Liver (tissue), 9 donors: Measurements from ENCODE around the gene RHEX. TPM values are rescaled to one million over a fixed set of nuclear protein-coding genes. Genes with fewer than 3 reads are reported as not detected.

Experiments used
- DNase-seq: peaks from one replicate; pipeline ENCODE4 v3.0.0-alpha.2; 2017; ENCODE audit warnings: low spot score
- H3K27ac ChIP-seq, 2 donors: one replicate each; pipeline ENCODE4 v1.7.0; 2013; ENCODE audit warnings: inconsistent platforms in 2 of 2, low read length in 2 of 2, control low read depth in 1 of 2, low read depth in 1 of 2, mild to moderate bottlenecking in 1 of 2
- H3K27me3 ChIP-seq, 4 donors: one replicate each; pipeline versions ENCODE4 v1.6.1 to v1.7.0; 2013; ENCODE audit warnings: low read length in 3 of 4, inconsistent platforms in 1 of 4, mild to moderate bottlenecking in 1 of 4, moderate library complexity in 1 of 4; ENCODE audit not compliant: control insufficient read depth in 4 of 4, insufficient read depth in 4 of 4
- H3K36me3 ChIP-seq, 4 donors: one replicate each; pipeline versions ENCODE4 v1.6.1 to v1.7.0; 2013; ENCODE audit warnings: low read length in 3 of 4, mild to moderate bottlenecking in 3 of 4, low read depth in 1 of 4, moderate library complexity in 1 of 4; ENCODE audit not compliant: control insufficient read depth in 4 of 4, insufficient read depth in 3 of 4
- H3K4me1 ChIP-seq, 4 donors: one replicate each; pipeline versions ENCODE4 v1.6.1 to v1.7.0; 2013; ENCODE audit warnings: low read length in 3 of 4, mild to moderate bottlenecking in 3 of 4, moderate library complexity in 1 of 4; ENCODE audit not compliant: control insufficient read depth in 4 of 4, insufficient read depth in 4 of 4
- H3K4me3 ChIP-seq, 3 donors: one replicate each; pipeline versions ENCODE4 v1.6.1 to v1.7.0; 2013; ENCODE audit warnings: low read length in 3 of 3, control low read depth in 1 of 3, low read depth in 1 of 3, mild to moderate bottlenecking in 1 of 3
- H3K9ac ChIP-seq, 2 donors: one replicate each; pipeline ENCODE4 v1.7.0; 2013; ENCODE audit warnings: low read length in 2 of 2, mild to moderate bottlenecking in 2 of 2, moderate library complexity in 2 of 2, control low read depth in 1 of 2, low read depth in 1 of 2
- H3K9me3 ChIP-seq, 4 donors: one replicate each; pipeline versions ENCODE4 v1.6.1 to v1.7.0; 2013; ENCODE audit warnings: low read length in 3 of 4; ENCODE audit not compliant: control insufficient read depth in 4 of 4
- FOXA1 ChIP-seq: IDR thresholded peaks from 2 replicates; pipeline ENCODE4 v1.6.1; 2016; ENCODE audit warnings: antibody characterized with exemption
- FOXA2 ChIP-seq: IDR thresholded peaks from 2 replicates; pipeline ENCODE4 v1.6.1; 2016; ENCODE audit warnings: antibody characterized with exemption
- GABPA ChIP-seq, 2 donors: IDR thresholded peaks in 1 of 2; conservative IDR thresholded peaks in 1 of 2; 2 replicates each; pipeline ENCODE4 v1.6.1; 2016; ENCODE audit warnings: antibody characterized with exemption in 2 of 2, mild to moderate bottlenecking in 1 of 2, moderate library complexity in 1 of 2
- HNF4A ChIP-seq, 2 donors: conservative IDR thresholded peaks; 2 replicates each; pipeline ENCODE4 v1.6.1; 2016; ENCODE audit warnings: antibody characterized with exemption in 2 of 2, mild to moderate bottlenecking in 2 of 2
- HNF4G ChIP-seq: IDR thresholded peaks from 2 replicates; pipeline ENCODE4 v1.6.1; 2016; ENCODE audit warnings: antibody characterized with exemption
- JUND ChIP-seq, 2 donors: IDR thresholded peaks; 2 replicates each; pipeline ENCODE4 v1.6.1; 2016; ENCODE audit warnings: antibody characterized with exemption in 2 of 2
- NR2F2 ChIP-seq: IDR thresholded peaks from 2 replicates; pipeline ENCODE4 v1.6.1; 2016; ENCODE audit warnings: antibody characterized with exemption
- RAD21 ChIP-seq, 2 donors: IDR thresholded peaks; 2 replicates each; pipeline ENCODE4 v1.6.1; 2016; ENCODE audit warnings: antibody characterized with exemption in 2 of 2, mild to moderate bottlenecking in 2 of 2
- RXRA ChIP-seq, 2 donors: IDR thresholded peaks; 2 replicates each; pipeline ENCODE4 v1.6.1; 2017 to 2018; ENCODE audit warnings: antibody characterized with exemption in 2 of 2, mild to moderate bottlenecking in 1 of 2
- SP1 ChIP-seq: IDR thresholded peaks from 2 replicates; pipeline ENCODE4 v1.6.1; 2018; ENCODE audit warnings: antibody characterized with exemption, mild to moderate bottlenecking
- TAF1 ChIP-seq: conservative IDR thresholded peaks from 2 replicates; pipeline ENCODE4 v1.6.1; 2016; ENCODE audit warnings: antibody characterized with exemption, mild to moderate bottlenecking
- YY1 ChIP-seq: IDR thresholded peaks from 2 replicates; pipeline ENCODE4 v1.6.1; 2016; ENCODE audit warnings: antibody characterized with exemption, mild to moderate bottlenecking
- WGBS: extraction: QIAGEN DNeasy Blood & Tissue Kit; methylation state at CpG from one replicate; pipeline ENCODE4 v1.1.7; 2013; 5-methylcytosine and 5-hydroxymethylcytosine counted together
- polyA plus RNA-seq, 2 donors: library from polyadenylated mRNA; stranded (reverse) in 1 of 2; unstranded in 1 of 2; fragments of 200-250 nt in 1 of 2; fragments of >200 nt in 1 of 2; fragmentation: Nextera tagmentation in 1 of 2; extraction: Ambion mirVana in 1 of 2; gene quantifications; one replicate each; pipeline versions ENCODE4 v1.2.1 to v1.2.3, GENCODE V29; 2013 to 2015
- total RNA-seq, 2 donors: library from RNA; depleted of rRNA; stranded (reverse); fragments of >200 nt; gene quantifications; one replicate each; pipeline ENCODE4 v1.2.3, GENCODE V29; 2014
- TF ChIP-seq, protein P1 (sequence below): IDR thresholded peaks from 2 replicates; pipeline ENCODE4 v1.6.1; 2016; ENCODE audit warnings: antibody characterized with exemption
- TF ChIP-seq, protein P2 (sequence below): IDR thresholded peaks from 2 replicates; pipeline ENCODE4 v1.6.1; 2016; ENCODE audit warnings: antibody characterized with exemption
- TF ChIP-seq, protein P3 (sequence below): IDR thresholded peaks from 2 replicates; pipeline ENCODE4 v1.6.1; 2016; ENCODE audit warnings: antibody characterized with exemption, mild to moderate bottlenecking
- TF ChIP-seq, protein P4 (sequence below): fragments of 150-350 bp; IDR thresholded peaks from 2 replicates; pipeline ENCODE4 v1.5.1; 2017; ENCODE audit warnings: improper control_type of control experiment, low read depth, low read length; ENCODE audit not compliant: missing input control
- TF ChIP-seq, protein P5 (sequence below): IDR thresholded peaks from 2 replicates; pipeline ENCODE4 v1.6.1; 2016; ENCODE audit warnings: antibody characterized with exemption
- donor health status: healthy.
- donor health status: healthy.
- donor health status: healthy.
- donor health status: healthy.
- donor health status: healthy.

RHEX gene
- total and polyA plus RNA-seq, 4 donors, result 0.15 to 2.8 (median 0.47) TPM

DNA sequence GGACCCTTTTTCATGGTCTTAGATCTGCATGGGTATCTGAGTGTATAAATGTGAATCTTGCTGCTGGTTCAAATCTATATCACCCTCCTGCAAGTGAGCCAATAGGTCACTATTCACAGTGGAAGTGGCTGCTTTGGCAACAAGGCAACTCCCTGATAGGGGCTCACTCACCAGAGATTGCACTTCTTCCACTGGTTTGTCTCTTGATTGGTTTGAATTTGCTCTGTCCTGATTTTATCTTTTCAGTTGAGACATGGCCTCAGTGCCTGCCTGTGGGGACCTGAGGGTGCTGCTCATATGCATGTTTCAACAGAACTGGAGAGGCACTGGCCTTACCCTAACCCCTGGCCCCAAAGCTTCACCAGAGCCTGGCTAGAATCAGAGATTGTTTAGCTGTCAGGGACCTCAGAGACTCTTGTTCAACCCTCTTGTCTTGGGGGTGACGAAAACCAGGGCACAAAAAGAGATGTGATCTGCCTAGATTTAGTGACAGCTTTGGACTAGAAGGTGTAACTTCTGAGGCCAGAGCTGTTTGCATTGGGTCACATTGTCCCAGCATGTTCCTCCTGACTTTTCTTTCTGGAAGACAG, 47.3 kb downstream of the RHEX start:
- DNase-seq, result no peak
- H3K27me3 ChIP-seq, result no peaks in the 10 kb centered on the region
- no peak overlapping the region for H3K9ac ChIP-seq
- TF ChIP-seq JUND (IDR thresholded peaks at IDR 0.05) (no peak), YY1 (no peak), HNF4A (conservative IDR thresholded peaks at IDR 0.05) (no peak), HNF4G (no peak), GABPA (IDR thresholded peaks at IDR 0.05 in 1 of 2, conservative IDR thresholded peaks at IDR 0.05 in 1 of 2) (no peak), RXRA (IDR thresholded peaks at IDR 0.05) (no peak), NR2F2 (no peak), RAD21 (IDR thresholded peaks at IDR 0.05) (no peak), SP1 (no peak), FOXA2 (no peak), FOXA1 (no peak), TAF1 (no peak)
- TF ChIP-seq, protein P1, sequence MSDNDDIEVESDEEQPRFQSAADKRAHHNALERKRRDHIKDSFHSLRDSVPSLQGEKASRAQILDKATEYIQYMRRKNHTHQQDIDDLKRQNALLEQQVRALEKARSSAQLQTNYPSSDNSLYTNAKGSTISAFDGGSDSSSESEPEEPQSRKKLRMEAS, result no peak
- TF ChIP-seq, protein P2, sequence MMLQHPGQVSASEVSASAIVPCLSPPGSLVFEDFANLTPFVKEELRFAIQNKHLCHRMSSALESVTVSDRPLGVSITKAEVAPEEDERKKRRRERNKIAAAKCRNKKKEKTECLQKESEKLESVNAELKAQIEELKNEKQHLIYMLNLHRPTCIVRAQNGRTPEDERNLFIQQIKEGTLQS, result no peak
- TF ChIP-seq, protein P3, sequence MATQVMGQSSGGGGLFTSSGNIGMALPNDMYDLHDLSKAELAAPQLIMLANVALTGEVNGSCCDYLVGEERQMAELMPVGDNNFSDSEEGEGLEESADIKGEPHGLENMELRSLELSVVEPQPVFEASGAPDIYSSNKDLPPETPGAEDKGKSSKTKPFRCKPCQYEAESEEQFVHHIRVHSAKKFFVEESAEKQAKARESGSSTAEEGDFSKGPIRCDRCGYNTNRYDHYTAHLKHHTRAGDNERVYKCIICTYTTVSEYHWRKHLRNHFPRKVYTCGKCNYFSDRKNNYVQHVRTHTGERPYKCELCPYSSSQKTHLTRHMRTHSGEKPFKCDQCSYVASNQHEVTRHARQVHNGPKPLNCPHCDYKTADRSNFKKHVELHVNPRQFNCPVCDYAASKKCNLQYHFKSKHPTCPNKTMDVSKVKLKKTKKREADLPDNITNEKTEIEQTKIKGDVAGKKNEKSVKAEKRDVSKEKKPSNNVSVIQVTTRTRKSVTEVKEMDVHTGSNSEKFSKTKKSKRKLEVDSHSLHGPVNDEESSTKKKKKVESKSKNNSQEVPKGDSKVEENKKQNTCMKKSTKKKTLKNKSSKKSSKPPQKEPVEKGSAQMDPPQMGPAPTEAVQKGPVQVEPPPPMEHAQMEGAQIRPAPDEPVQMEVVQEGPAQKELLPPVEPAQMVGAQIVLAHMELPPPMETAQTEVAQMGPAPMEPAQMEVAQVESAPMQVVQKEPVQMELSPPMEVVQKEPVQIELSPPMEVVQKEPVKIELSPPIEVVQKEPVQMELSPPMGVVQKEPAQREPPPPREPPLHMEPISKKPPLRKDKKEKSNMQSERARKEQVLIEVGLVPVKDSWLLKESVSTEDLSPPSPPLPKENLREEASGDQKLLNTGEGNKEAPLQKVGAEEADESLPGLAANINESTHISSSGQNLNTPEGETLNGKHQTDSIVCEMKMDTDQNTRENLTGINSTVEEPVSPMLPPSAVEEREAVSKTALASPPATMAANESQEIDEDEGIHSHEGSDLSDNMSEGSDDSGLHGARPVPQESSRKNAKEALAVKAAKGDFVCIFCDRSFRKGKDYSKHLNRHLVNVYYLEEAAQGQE, result no peak
- TF ChIP-seq, protein P4, sequence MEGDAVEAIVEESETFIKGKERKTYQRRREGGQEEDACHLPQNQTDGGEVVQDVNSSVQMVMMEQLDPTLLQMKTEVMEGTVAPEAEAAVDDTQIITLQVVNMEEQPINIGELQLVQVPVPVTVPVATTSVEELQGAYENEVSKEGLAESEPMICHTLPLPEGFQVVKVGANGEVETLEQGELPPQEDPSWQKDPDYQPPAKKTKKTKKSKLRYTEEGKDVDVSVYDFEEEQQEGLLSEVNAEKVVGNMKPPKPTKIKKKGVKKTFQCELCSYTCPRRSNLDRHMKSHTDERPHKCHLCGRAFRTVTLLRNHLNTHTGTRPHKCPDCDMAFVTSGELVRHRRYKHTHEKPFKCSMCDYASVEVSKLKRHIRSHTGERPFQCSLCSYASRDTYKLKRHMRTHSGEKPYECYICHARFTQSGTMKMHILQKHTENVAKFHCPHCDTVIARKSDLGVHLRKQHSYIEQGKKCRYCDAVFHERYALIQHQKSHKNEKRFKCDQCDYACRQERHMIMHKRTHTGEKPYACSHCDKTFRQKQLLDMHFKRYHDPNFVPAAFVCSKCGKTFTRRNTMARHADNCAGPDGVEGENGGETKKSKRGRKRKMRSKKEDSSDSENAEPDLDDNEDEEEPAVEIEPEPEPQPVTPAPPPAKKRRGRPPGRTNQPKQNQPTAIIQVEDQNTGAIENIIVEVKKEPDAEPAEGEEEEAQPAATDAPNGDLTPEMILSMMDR, result no peak
- TF ChIP-seq, protein P5, sequence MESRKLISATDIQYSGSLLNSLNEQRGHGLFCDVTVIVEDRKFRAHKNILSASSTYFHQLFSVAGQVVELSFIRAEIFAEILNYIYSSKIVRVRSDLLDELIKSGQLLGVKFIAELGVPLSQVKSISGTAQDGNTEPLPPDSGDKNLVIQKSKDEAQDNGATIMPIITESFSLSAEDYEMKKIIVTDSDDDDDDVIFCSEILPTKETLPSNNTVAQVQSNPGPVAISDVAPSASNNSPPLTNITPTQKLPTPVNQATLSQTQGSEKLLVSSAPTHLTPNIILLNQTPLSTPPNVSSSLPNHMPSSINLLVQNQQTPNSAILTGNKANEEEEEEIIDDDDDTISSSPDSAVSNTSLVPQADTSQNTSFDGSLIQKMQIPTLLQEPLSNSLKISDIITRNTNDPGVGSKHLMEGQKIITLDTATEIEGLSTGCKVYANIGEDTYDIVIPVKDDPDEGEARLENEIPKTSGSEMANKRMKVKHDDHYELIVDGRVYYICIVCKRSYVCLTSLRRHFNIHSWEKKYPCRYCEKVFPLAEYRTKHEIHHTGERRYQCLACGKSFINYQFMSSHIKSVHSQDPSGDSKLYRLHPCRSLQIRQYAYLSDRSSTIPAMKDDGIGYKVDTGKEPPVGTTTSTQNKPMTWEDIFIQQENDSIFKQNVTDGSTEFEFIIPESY, result no peak
- H3K27ac ChIP-seq, result no peak overlapping the region
- WGBS, result 90% methylated on average over 1 of the region's 1 CpG
- no peaks in the 10 kb centered on the region for H3K9me3 ChIP-seq
- no peak overlapping the region for H3K4me3 ChIP-seq
- H3K4me1 ChIP-seq, result peaks cover 0 to 2% (median 0%) of the 10 kb centered on the region in 4 donors
- H3K36me3 ChIP-seq, result no peaks in the 10 kb centered on the region
